Keratinocyte (primary cell): Measurements from ENCODE around the gene EPB41L2. TPM values are rescaled to one million over a fixed set of nuclear protein-coding genes. Genes with fewer than 3 reads are reported as not detected.

Source experiments
- DNase-seq: peaks from one replicate; pipeline ENCODE4 v3.0.0-alpha.2; 2011; ENCODE audit warnings: low read depth, missing footprints, low spot score
- FAIRE-seq: peaks from 2 replicates; lab custom pipeline; 2011; peaks lifted over from hg19 to GRCh38; lab: Jason Lieb, UNC
- H2AFZ ChIP-seq: 2 replicates; pipeline ENCODE4 v1.6.0; 2012; ENCODE audit warnings: low read length, control low read depth, inconsistent platforms; ENCODE audit not compliant: control insufficient read depth
- H3K27ac ChIP-seq: 2 replicates; pipeline ENCODE4 v1.5.1; 2011; ENCODE audit warnings: low read length; ENCODE audit not compliant: control insufficient read depth, insufficient read depth
- H3K27me3 ChIP-seq: 3 replicates; pipeline ENCODE4 v1.6.0; 2011; ENCODE audit warnings: low read length; ENCODE audit not compliant: control insufficient read depth, insufficient read depth; ENCODE audit errors: extremely low read depth
- H3K36me3 ChIP-seq, 2 experiments: 2 replicates in 1 of 2; 3 replicates in 1 of 2; pipeline ENCODE4 v1.5.1; 2011; ENCODE audit warnings: low read length in 2 of 2, mild to moderate bottlenecking in 1 of 2; ENCODE audit not compliant: control insufficient read depth in 2 of 2, insufficient read depth in 2 of 2; ENCODE audit errors: extremely low read depth in 1 of 2
- H3K4me1 ChIP-seq: 3 replicates; pipeline ENCODE4 v1.5.1; 2011; ENCODE audit warnings: low read length; ENCODE audit not compliant: control insufficient read depth, insufficient read depth; ENCODE audit errors: extremely low read depth
- H3K4me2 ChIP-seq: 3 replicates; pipeline ENCODE4 v1.6.0; 2011; ENCODE audit warnings: low read depth, low read length; ENCODE audit not compliant: control insufficient read depth, insufficient read depth; ENCODE audit errors: extremely low read depth
- H3K4me3 ChIP-seq, 3 experiments: fragments of 200-600 bp in 1 of 3; sonication (generic) in 1 of 3; 2 replicates in 2 of 3; 3 replicates in 1 of 3; pipeline ENCODE4 v1.5.1; 2011 to 2016; ENCODE audit warnings: low read length in 3 of 3, mild to moderate bottlenecking in 3 of 3, control low read depth in 2 of 3, inconsistent platforms in 1 of 3, low read depth in 1 of 3, mixed read lengths in 1 of 3, mixed run types in 1 of 3, moderate library complexity in 1 of 3; ENCODE audit not compliant: control insufficient read depth in 2 of 3, insufficient read depth in 2 of 3; ENCODE audit errors: extremely low read depth in 1 of 3
- H3K79me2 ChIP-seq: 2 replicates; pipeline ENCODE4 v1.6.0; 2012; ENCODE audit warnings: low read length; ENCODE audit not compliant: control insufficient read depth, insufficient read depth
- H3K9ac ChIP-seq: 3 replicates; pipeline ENCODE4 v1.6.0; 2011; ENCODE audit warnings: low read length; ENCODE audit not compliant: control insufficient read depth, insufficient read depth; ENCODE audit errors: extremely low read depth
- H3K9me1 ChIP-seq: 3 replicates; pipeline ENCODE4 v1.6.0; 2011; ENCODE audit warnings: low read length; ENCODE audit not compliant: control insufficient read depth, insufficient read depth; ENCODE audit errors: extremely low read depth
- H3K9me3 ChIP-seq: 2 replicates; pipeline ENCODE4 v1.5.1; 2012; ENCODE audit warnings: low read depth, low read length; ENCODE audit not compliant: control insufficient read depth
- H4K20me1 ChIP-seq: 3 replicates; pipeline ENCODE4 v1.6.0; 2011; ENCODE audit warnings: low read length; ENCODE audit not compliant: control insufficient read depth, insufficient read depth; ENCODE audit errors: extremely low read depth
- EZH2 ChIP-seq: IDR thresholded peaks from one replicate; pipeline ENCODE4 v1.6.1; 2012; ENCODE audit warnings: inconsistent platforms, mild to moderate bottlenecking, low read length, moderate library complexity
- dilution Hi-C: fragments of 300-500 bp; cut with MboI; formaldehyde crosslinking; loops from one replicate; pipeline ENCODE4 v1.7.0; 2020; ENCODE audit warnings: low sequenced_read_pairs; ENCODE audit not compliant: extremely low pct_ligation_motif_present
- polyA plus RNA-seq, 5 experiments: library from polyadenylated mRNA; depleted of rRNA in 3 of 5; stranded (reverse) in 3 of 5; stranded (forward) in 1 of 5; unstranded in 1 of 5; fragments of >200 nt; gene quantifications; 1 replicate in 1 of 5; 2 replicates in 3 of 5; 3 replicates in 1 of 5; pipeline versions ENCODE4 v1.2.1 to v1.2.3, GENCODE V29; 2011 to 2012; ENCODE audit warnings: missing spikeins in 2 of 5, low read depth in 1 of 5, low replicate concordance in 1 of 5
- TF ChIP-seq, protein P1 (sequence below), 3 experiments: IDR thresholded peaks in 1 of 3; conservative IDR thresholded peaks in 1 of 3; optimal IDR thresholded peaks in 1 of 3; 2 replicates in 2 of 3; 3 replicates in 1 of 3; pipeline versions ENCODE3 to v1.5.1; 2011; ENCODE audit warnings: low read length in 3 of 3, mild to moderate bottlenecking in 3 of 3, moderate library complexity in 2 of 3, control low read depth in 1 of 3, inconsistent platforms in 1 of 3; ENCODE audit not compliant: insufficient read depth in 2 of 3; ENCODE audit errors: extremely low read depth in 1 of 3

Gene EPB41L2
- polyA plus RNA-seq, 1 donor (not counting 4 experiments of a cell fraction or from before 2014, with no cell fraction given) = 22.0 TPM

DNA sequence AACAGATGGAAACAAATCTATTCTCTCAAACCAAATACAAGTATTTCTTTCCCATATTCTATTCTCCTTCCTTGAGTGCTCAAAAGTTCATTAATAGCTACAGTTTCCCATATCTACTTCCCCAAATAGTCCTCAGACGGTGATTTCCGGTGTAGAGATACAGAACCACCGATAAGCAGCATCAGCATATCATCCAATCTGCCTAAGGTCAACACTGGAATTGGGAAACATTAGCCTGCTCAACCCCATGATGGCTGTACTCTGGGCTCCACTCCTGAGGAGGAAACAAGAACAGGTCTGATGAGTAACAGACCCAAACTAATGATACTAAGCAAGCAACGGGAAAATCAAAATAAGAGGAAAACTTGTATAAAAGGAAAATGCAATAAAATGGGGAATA lies 115.6 kb downstream of the EPB41L2 start:
- TF ChIP-seq, protein P1, sequence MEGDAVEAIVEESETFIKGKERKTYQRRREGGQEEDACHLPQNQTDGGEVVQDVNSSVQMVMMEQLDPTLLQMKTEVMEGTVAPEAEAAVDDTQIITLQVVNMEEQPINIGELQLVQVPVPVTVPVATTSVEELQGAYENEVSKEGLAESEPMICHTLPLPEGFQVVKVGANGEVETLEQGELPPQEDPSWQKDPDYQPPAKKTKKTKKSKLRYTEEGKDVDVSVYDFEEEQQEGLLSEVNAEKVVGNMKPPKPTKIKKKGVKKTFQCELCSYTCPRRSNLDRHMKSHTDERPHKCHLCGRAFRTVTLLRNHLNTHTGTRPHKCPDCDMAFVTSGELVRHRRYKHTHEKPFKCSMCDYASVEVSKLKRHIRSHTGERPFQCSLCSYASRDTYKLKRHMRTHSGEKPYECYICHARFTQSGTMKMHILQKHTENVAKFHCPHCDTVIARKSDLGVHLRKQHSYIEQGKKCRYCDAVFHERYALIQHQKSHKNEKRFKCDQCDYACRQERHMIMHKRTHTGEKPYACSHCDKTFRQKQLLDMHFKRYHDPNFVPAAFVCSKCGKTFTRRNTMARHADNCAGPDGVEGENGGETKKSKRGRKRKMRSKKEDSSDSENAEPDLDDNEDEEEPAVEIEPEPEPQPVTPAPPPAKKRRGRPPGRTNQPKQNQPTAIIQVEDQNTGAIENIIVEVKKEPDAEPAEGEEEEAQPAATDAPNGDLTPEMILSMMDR (optimal IDR thresholded peaks at IDR 0.05 in 1 of 3, IDR thresholded peaks at IDR 0.05 in 1 of 3, conservative IDR thresholded peaks at IDR 0.05 in 1 of 3; ENCODE audit: extremely low read depth in 1 of 3, insufficient read depth in 2 of 3, low read length in 3 of 3) = no peak
- TF ChIP-seq EZH2 = no peak

DNA sequence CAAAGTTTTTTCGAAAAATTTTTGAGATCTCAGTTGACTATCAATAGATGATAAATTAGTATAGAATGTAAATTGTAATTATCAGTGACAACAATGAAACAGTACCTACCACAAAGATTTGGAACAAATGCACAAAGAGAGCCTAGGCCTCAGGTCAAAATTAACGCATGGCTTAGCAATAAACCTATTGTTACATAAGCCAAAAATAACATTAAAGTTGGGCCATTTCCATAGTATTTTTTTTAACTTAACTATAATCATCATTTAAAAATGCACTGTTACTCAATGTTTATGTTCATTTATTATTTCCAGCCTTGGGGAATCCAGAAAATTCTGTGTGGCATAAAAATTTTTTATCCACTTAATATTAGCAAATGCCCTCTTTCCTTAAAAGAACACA lies 117.0 kb downstream of the EPB41L2 start:
- Histone ChIP-seq H3K4me1 (no peaks in the 10 kb centered on the region), H3K4me3 (no peak overlapping the region), H3K27me3 (no peaks in the 10 kb centered on the region), H3K36me3 (no peaks in the 10 kb centered on the region), H4K20me1 (no peaks in the 10 kb centered on the region), H3K9me1 (no peaks in the 10 kb centered on the region), H2AFZ (no peak overlapping the region), H3K27ac (no peak overlapping the region), H3K9me3 (no peaks in the 10 kb centered on the region), H3K79me2 (no peaks in the 10 kb centered on the region), H3K9ac (no peak overlapping the region), H3K4me2 (no peak overlapping the region)
- DNase-seq (no peak), FAIRE-seq (no peak)
- TF ChIP-seq, protein P1 (optimal IDR thresholded peaks at IDR 0.05 in 1 of 3, IDR thresholded peaks at IDR 0.05 in 1 of 3, conservative IDR thresholded peaks at IDR 0.05 in 1 of 3; ENCODE audit: extremely low read depth in 1 of 3, insufficient read depth in 2 of 3, low read length in 3 of 3) = no peak
- TF ChIP-seq EZH2 = no peak
- dilution Hi-C loops = no loop called here

More for the DNA sequence above, 115.6 kb downstream of the EPB41L2 start:
- H3K9ac ChIP-seq = no peak overlapping the region
- H2AFZ ChIP-seq = no peak overlapping the region
- no peak overlapping the region for H3K4me2 ChIP-seq
- no peak for FAIRE-seq
- no peak overlapping the region for H3K27ac ChIP-seq
- H3K36me3 ChIP-seq = no peaks in the 10 kb centered on the region
- H3K4me1 ChIP-seq = no peaks in the 10 kb centered on the region
- no peaks in the 10 kb centered on the region for H4K20me1 ChIP-seq
- no peaks in the 10 kb centered on the region for H3K9me3 ChIP-seq
- no peaks in the 10 kb centered on the region for H3K9me1 ChIP-seq
- no peak for DNase-seq
- no peaks in the 10 kb centered on the region for H3K27me3 ChIP-seq
- H3K79me2 ChIP-seq = no peaks in the 10 kb centered on the region
- dilution Hi-C loops = no loop called here
- H3K4me3 ChIP-seq = no peak overlapping the region
